ENCODE results near the gene FBRSL1. TPM values are rescaled to one million over a fixed set of nuclear protein-coding genes. Genes with fewer than 3 reads are reported as not detected.
A peak's percentile ranks its signal among the peaks of the same experiment; 100 is the strongest.

Gene FBRSL1
- total and polyA plus RNA-seq, 2 of the 8 experiments (the other 6 are each of a cell fraction or from before 2014, with no cell fraction given), result 18.4 to 109 TPM

DNA sequence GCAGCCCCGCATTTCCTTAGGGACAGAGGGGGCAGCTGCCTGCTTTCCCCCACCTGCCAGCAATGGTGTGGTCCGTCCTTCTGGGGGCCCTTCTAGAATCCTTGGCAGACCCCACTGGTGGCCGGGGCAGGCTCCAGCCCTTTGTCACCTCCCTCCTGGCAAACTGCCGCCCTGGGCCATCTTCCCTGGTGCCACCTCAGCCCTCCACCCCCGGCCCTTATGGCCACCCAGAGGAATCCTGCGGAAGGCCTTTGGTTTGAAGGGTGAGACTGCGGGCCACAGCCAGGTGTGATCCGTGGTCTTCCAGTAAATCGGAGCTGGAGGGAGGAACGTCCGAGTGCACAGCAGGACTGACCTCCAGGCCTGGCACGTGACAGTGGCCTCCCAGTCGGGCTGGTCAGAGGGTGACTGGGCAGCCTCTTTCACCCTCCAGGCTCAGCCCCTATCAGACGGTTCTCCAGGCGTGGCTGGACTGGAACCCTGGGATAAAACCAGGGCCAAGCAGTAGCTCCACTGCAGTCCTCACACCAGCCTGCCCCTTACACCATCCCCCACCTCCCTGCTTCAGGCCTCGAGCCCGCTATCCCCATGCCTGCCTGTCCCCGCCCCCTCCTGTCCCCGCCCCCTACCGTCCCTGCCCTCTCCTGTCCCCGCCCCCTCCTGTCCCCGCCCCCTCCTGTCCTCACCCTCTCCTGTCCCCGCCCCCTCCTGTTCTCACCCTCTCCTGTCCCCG is 12.4 kb downstream of the FBRSL1 start:
- TF ChIP-seq NRF1 (IDR thresholded peaks at IDR 0.05; ENCODE audit: low read depth, low read length) (no peak), TCF12 (IDR thresholded peaks at IDR 0.05; ENCODE audit: low read depth, low read length) (no peak), JUN (IDR thresholded peaks at IDR 0.05; ENCODE audit: low read depth, low read length) (no peak), RAD21 (IDR thresholded peaks at IDR 0.05 in 1 of 2, conservative IDR thresholded peaks at IDR 0.05 in 1 of 2; ENCODE audit: low read depth in 2 of 2, low read length in 2 of 2) (no peak), BRCA1 (IDR thresholded peaks at IDR 0.05; ENCODE audit: low read depth, low read length) (no peak)
- TF ChIP-seq, protein P1, sequence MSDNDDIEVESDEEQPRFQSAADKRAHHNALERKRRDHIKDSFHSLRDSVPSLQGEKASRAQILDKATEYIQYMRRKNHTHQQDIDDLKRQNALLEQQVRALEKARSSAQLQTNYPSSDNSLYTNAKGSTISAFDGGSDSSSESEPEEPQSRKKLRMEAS (IDR thresholded peaks at IDR 0.05), result 0 out of 2 replicates have a peak, but pooled peaks have one; percentile 22
- peak overlapping the region; percentile 60; the same call in 1 of the 2 replicates for H3K18ac ChIP-seq (ENCODE audit: extremely low read depth, low read length)
- FAIRE-seq (no peak), DNase-seq (ENCODE audit: low read depth in 1 of 2, low spot score in 2 of 2) (no peak)
- ChIA-PET POLR2A (ENCODE audit: partially characterized antibody) (interaction anchor here (0.6 to 1.8 kb wide), 3 partner anchors 11 to 57 kb away, joined by 3 to 7 read pairs (median 3); no protein-coding TSS in a partner anchor), CTCF (ENCODE audit: partially characterized antibody) (interaction anchor here (0.6 to 2.0 kb wide), 13 partner anchors 10 to 88 kb away, joined by 3 to 7 read pairs (median 3); no protein-coding TSS in a partner anchor)
- no peak overlapping the region for H4K91ac ChIP-seq (replicated peaks; ENCODE audit: insufficient read length, low read length)
- no peaks in the 10 kb centered on the region; a peak in 1 of 7 replicates for H3K27me3 ChIP-seq (replicated peaks in 1 of 4; ENCODE audit: control insufficient read depth in 3 of 4, extremely low read depth in 1 of 4, insufficient read depth in 3 of 4, low read length in 3 of 4)
- H4K20me1 ChIP-seq (replicated peaks in 1 of 2; ENCODE audit: control insufficient read depth in 1 of 2, insufficient read depth in 2 of 2, low read length in 2 of 2), result peaks cover 75 to 76% of the 10 kb centered on the region in 2 experiments
- H3K4ac ChIP-seq (replicated peaks; ENCODE audit: insufficient read length, low read depth, low read length), result peak overlapping the region; percentile 69
- H3K36me3 ChIP-seq (ENCODE audit: control insufficient read depth in 2 of 4, insufficient read depth in 4 of 4, low read length in 3 of 4), result no peaks in the 10 kb centered on the region
- WGBS, 2 experiments (ENCODE audit: extremely low coverage in 1 of 2, insufficient coverage in 1 of 2, insufficient read length in 1 of 2, insufficient replicate concordance in 2 of 2, low coverage in 1 of 2, low lambda C conversion rate in 2 of 2, missing lambda C conversion rate in 1 of 2), result 79% methylated on average over 12 of the region's 24 CpGs; no CpG with 5 or more reads in 1 of the 2 experiments
- no peak overlapping the region for H2BK120ac ChIP-seq (replicated peaks; ENCODE audit: low read depth, low read length)
- H3K14ac ChIP-seq (ENCODE audit: insufficient read length), result no peak overlapping the region
- H3K27ac ChIP-seq (ENCODE audit: low read depth, low read length), result no peak overlapping the region
- H4K5ac ChIP-seq (ENCODE audit: insufficient read length, low read depth, low read length), result no peak overlapping the region
- no peak overlapping the region for H2BK15ac ChIP-seq (ENCODE audit: low read length)
- no peak overlapping the region for H2BK12ac ChIP-seq (ENCODE audit: low read depth, low read length)
- no peak overlapping the region for H3K9ac ChIP-seq (replicated peaks in 1 of 4; ENCODE audit: extremely low read depth in 1 of 4, low read depth in 3 of 4, low read length in 3 of 4)
- no peak overlapping the region for H2BK20ac ChIP-seq (ENCODE audit: low read length)
- peaks cover 0 to 67% of the 10 kb centered on the region in 2 experiments; a peak in 2 of 4 replicates for H3K79me2 ChIP-seq (ENCODE audit: control insufficient read depth in 1 of 2, insufficient read depth in 2 of 2, low read length in 2 of 2)
- no peak overlapping the region for H2AFZ ChIP-seq (ENCODE audit: low read length)
- H4K8ac ChIP-seq (ENCODE audit: extremely low read depth, insufficient read depth, low read length), result peak overlapping the region; percentile 51; the same call in 1 of the 2 replicates
- peak overlapping the region; percentile 16 to 57; a peak in 3 of 4 replicates for H3K4me2 ChIP-seq (ENCODE audit: insufficient read depth in 1 of 2, low read depth in 2 of 2, low read length in 2 of 2)
- no peaks in the 10 kb centered on the region for H3K9me3 ChIP-seq (ENCODE audit: insufficient read depth in 2 of 2, low read depth in 1 of 2, low read length in 1 of 2)
- no peak overlapping the region for H3K56ac ChIP-seq (replicated peaks; ENCODE audit: insufficient read length, low read depth, low read length)
- H3K4me3 ChIP-seq (ENCODE audit: extremely low read depth in 1 of 4, insufficient read depth in 2 of 4, low read depth in 3 of 4, low read length in 4 of 4), result peak overlapping the region in 1 of 4 experiments; percentile 12; a peak in 1 of 8 replicates
- peak overlapping the region; percentile 66; the same call in 1 of the 2 replicates for H2BK5ac ChIP-seq (ENCODE audit: low read depth, low read length)
- H3K4me1 ChIP-seq (replicated peaks in 1 of 4; ENCODE audit: control insufficient read depth in 3 of 4, insufficient read depth in 4 of 4, low read length in 3 of 4), result peaks cover 0 to 33% (median 11%) of the 10 kb centered on the region in 4 experiments; a peak in 6 of 7 replicates
- no peaks in the 10 kb centered on the region for H3K23me2 ChIP-seq (ENCODE audit: low read depth, low read length)
- H2AK5ac ChIP-seq (ENCODE audit: low read depth, low read length), result no peak overlapping the region
- H3K79me1 ChIP-seq (ENCODE audit: low read depth, low read length), result peaks cover 30% of the 10 kb centered on the region
- H3K23ac ChIP-seq (ENCODE audit: insufficient read length), result no peak overlapping the region
